Left lobe of liver (tissue), 2 donors: ENCODE results near the gene GRM7. TPM values are rescaled to one million over a fixed set of nuclear protein-coding genes. Genes with fewer than 3 reads are reported as not detected.

Experiments
- ATAC-seq: fragments of 200-7000 bp; cut with Tn5 transposase; one replicate; pipeline ENCODE4 v1.9.1; 2020; ENCODE audit warnings: mild to moderate bottlenecking, moderate library complexity
- DNase-seq: peaks from one replicate; pipeline ENCODE4 v3.0.0-alpha.2; 2020; ENCODE audit warnings: low spot score
- total RNA-seq: library from RNA; stranded (reverse); gene quantifications from one replicate; pipeline ENCODE4 v1.2.1, GENCODE V29; 2021
- donor health status: DM: no; HTN: no; CAD: no; lungs with moderate emphysema.
- donor health status: DM: no; HTN: yes; CAD: no.

The GRM7 gene
- total RNA-seq, 1 donor from 2014 or later = 0.08 TPM

DNA sequence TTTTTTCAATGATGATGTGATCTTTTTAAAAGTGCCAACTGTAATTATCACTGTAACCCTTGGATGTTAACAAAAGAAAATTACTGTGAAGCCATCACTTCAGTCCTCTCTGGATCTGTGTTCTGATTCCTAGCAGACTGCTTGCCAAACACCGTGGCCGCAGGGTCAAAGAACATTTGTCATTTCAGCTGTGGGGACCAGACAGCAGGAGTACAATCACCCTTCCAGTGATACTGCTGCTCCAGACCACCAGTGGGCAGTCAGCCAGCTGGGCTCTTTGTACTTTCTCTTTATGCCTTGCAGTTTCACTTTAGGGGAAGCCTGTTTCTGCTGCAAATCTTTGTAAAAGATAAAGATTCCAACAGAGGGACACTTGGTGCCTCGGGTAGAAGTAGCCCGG lies 770.0 kb downstream of the GRM7 start:
- ATAC-seq = peak; percentile 93
- DNase-seq = peak; percentile 69

DNA sequence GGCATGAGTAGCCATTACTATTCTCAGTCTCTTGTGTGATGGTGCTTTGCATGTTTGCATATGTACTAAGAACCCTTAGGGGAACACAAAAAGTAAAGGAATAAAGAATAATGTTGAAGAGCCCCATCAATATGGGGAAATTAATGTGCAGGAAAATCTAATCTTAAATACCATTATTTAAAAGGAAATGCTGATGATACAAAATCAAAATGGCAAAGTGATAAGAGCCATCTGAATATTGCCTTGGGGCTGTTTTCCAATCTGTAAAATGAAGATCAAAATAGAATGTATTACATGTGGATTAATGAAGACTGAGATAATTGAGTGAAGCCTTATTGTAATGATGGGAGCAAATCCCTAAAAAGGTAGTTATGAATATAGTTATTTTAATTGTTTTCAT lies 771.4 kb downstream of the GRM7 start:
- ATAC-seq = no peak
- DNase-seq = no peak

DNA sequence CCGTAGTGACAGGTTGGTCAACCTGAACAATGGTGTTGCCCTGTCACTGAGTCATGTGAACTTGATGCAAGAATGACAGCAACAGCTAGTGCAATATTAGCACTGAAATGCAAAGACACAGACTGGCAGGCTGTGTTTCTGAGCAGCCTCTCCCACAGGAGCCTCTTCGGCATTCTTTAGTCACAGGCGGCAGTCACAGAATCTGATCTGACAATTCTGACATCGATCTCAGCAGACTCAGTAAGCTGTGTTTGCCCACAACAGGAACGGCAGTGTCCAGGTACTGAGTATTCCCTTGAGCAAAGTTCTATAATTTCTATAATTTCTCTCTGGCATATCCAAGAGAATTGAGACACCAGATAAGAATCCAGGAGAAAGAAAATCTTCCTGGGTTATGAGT lies 776.8 kb downstream of the GRM7 start:
- ATAC-seq (no peak), DNase-seq (no peak)

- no peak for DNase-seq
- ATAC-seq = no peak
These were observed 777.2 kb downstream of the GRM7 start for GRCh38 chr3:7638103-7638502.

- ATAC-seq = peak; percentile 81
- DNase-seq = no peak
These were observed 779.9 kb downstream of the GRM7 start for GRCh38 chr3:7640787-7641186.

GRCh38 chr3:7646851-7647250 lies 785.9 kb downstream of the GRM7 start:
- peak; percentile 85 for ATAC-seq

DNA sequence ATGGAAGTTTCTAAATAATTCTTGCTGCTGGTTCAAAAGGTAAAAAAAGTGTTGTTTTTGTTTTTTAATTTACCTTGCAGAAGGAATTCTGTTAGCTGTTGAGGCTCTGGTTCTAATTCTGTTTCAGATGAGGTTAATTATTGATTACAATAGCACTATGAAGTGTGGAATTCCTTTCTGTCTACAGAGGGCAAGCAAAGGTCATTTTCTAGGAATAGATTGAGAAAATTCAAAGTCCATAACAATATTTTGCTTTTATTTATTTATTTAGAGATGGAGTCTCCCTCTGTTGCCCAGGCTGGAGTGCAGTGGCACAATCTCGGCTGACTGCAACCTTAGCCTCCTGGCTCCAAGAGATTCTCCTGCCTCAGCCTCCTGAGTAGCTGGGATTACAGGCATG lies 789.6 kb downstream of the GRM7 start:
- DNase-seq (no peak), ATAC-seq (peak; percentile 61)

More at GRCh38 chr3:7646851-7647250, 785.9 kb downstream of the GRM7 start:
- DNase-seq = peak; percentile 79

DNA sequence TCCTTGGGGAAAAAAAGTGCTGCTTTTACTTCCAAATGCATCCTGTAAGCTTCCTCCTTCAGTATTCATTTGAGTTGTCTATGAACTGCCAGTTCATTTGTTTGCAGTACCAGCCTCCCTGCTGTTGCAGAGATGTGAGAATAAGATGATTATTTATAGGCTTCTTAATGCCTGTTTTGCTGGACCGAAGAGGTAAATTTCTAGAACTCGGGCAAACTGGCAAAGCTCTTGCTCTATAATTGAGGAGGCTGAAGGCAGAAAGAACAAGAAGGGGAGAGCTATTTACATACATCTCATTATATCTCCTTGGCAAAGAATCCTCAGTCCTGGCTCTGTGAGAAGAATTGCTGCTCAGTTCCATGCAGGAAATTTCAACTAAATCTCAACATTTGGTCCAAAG lies 790.4 kb downstream of the GRM7 start:
- ATAC-seq (no peak), DNase-seq (no peak)

- no peak for ATAC-seq
These were observed 796.5 kb downstream of the GRM7 start for GRCh38 chr3:7657214-7658112.

DNA sequence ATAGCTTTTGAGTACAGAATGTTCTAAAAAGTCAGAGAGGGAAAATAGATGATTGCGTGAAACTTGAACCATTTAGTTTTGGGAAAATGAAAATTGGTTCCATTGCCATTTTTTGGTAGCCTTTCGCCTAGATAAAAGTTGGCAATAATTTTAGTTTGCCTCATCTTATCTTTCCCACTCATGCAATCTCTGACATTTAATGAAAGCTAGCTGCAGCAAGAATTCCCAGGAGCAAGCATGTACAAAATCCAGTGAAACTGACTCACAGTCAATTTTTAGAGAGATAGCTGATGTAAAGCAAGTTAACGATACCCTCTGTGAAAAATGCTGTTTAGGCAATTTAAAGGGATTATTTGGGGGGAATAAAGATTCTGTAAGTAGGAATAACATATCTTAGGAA lies 797.4 kb downstream of the GRM7 start:
- no peak for ATAC-seq

More at GRCh38 chr3:7657214-7658112, 796.5 kb downstream of the GRM7 start:
- no peak for DNase-seq

GRCh38 chr3:7659079-7659478 lies 798.2 kb downstream of the GRM7 start:
- DNase-seq (no peak), ATAC-seq (no peak)

More for the DNA sequence above, 797.4 kb downstream of the GRM7 start:
- DNase-seq = no peak

GRCh38 chr3:7663771-7664170 lies 802.9 kb downstream of the GRM7 start:
- no peak for DNase-seq
- no peak for ATAC-seq

GRCh38 chr3:7667774-7668173 lies 806.9 kb downstream of the GRM7 start:
- DNase-seq (no peak), ATAC-seq (no peak)

GRCh38 chr3:7669641-7670040 lies 808.7 kb downstream of the GRM7 start:
- ATAC-seq (no peak), DNase-seq (no peak)

GRCh38 chr3:7678521-7678920 lies 817.6 kb downstream of the GRM7 start:
- DNase-seq = no peak

DNA sequence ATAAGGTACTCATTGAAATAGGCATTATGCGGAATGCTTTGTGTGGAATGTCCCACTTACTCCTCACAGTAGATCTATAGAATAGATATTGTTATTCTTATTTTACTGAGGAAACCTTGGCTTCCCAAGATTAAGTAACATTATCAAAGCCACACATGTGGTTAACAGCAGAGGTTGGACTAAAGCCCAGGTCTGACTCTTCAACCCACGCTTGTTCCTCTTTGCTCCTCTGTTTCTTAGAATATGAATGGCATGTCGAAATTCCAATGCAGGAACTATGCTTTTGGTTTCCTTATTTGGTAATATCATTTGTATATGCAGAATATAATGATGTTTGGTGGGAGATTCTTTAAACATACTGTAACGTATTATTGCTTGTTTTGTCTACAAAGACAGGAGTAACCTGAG lies 821.9 kb downstream of the GRM7 start:
- ATAC-seq = peak; percentile 65
- no peak for DNase-seq

More at GRCh38 chr3:7678521-7678920, 817.6 kb downstream of the GRM7 start:
- no peak for ATAC-seq

- DNase-seq = no peak
- ATAC-seq = no peak
These were observed 822.5 kb downstream of the GRM7 start for GRCh38 chr3:7683426-7683825.

- DNase-seq = no peak
These were observed 823.3 kb downstream of the GRM7 start for GRCh38 chr3:7684182-7684715.

GRCh38 chr3:7687428-7688147 lies 826.7 kb downstream of the GRM7 start:
- ATAC-seq (no peak), DNase-seq (no peak)

More at GRCh38 chr3:7684182-7684715, 823.3 kb downstream of the GRM7 start:
- ATAC-seq = no peak

GRCh38 chr3:7692866-7693265 lies 832.0 kb downstream of the GRM7 start:
- ATAC-seq = no peak
- DNase-seq = no peak

DNA sequence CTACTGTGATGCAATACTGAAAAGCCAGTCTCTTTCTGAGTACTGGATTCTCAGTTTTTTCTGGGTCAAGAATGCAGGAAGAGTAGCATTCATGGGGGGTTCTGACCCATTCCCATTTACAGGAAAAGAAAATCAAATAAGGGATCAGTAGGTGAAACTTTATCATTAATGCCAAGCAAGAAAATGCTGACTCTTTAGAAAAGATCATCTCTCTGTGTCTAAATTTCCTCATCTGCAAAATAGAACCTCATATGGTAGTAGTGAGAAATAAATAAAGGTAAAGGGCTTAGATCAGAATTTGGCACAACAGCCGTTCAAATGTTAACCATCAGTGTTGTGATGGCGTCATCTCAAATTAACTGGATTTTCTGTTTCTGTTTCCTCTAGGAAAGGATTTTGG lies 833.1 kb downstream of the GRM7 start:
- ATAC-seq = no peak
- DNase-seq = no peak

- no peak for DNase-seq
- ATAC-seq = no peak
These were observed 834.1 kb downstream of the GRM7 start for GRCh38 chr3:7695049-7695448.
